Vagina (tissue), 2 donors: Measurements from ENCODE around the gene FOXR1. TPM values are rescaled to one million over a fixed set of nuclear protein-coding genes. Genes with fewer than 3 reads are reported as not detected.
"Not testable (repeated sequence)": the region's sequence is repeated elsewhere in the genome, so short reads cannot be mapped to it uniquely, and the experiment has no call there.

Experiments used
- DNase-seq, 2 donors: peaks; one replicate each; pipeline ENCODE4 v3.0.0-alpha.2; 2017; ENCODE audit errors: extremely low spot score in 2 of 2
- H3K27ac ChIP-seq: fragments of 200-600 bp; sonication (generic); one replicate; pipeline ENCODE4 v1.5.1; 2019
- H3K27me3 ChIP-seq: fragments of 200-600 bp; sonication (generic); one replicate; pipeline ENCODE4 v1.5.1; 2019
- H3K36me3 ChIP-seq, 2 donors: fragments of 200-600 bp; sonication (generic); one replicate each; pipeline ENCODE4 v1.5.1; 2017 to 2019
- H3K4me1 ChIP-seq: fragments of 200-600 bp; sonication (generic); one replicate; pipeline ENCODE4 v1.5.1; 2019
- H3K4me3 ChIP-seq, 2 donors: fragments of 200-600 bp; sonication (generic); 1 replicate in 1 of 2; 2 replicates in 1 of 2; pipeline ENCODE4 v1.5.1; 2016 to 2019
- H3K9me3 ChIP-seq: fragments of 200-600 bp; sonication (generic); one replicate; pipeline ENCODE4 v1.5.1; 2019
- POLR2A ChIP-seq, 2 donors: fragments of 450-650 bp; IDR thresholded peaks; one replicate each; pipeline ENCODE4 v1.6.1; 2017; ENCODE audit warnings: antibody characterized with exemption in 2 of 2, mild to moderate bottlenecking in 2 of 2, moderate library complexity in 2 of 2
- POLR2AphosphoS5 ChIP-seq, 2 donors: sonication (generic); formaldehyde crosslinking; IDR thresholded peaks; one replicate each; pipeline ENCODE4 v1.9.0; 2017; ENCODE audit warnings: antibody characterized with exemption in 2 of 2, mild to moderate bottlenecking in 2 of 2, low read depth in 1 of 2; ENCODE audit not compliant: insufficient read depth in 1 of 2
- intact Hi-C: fragments of 100-400 bp; cut with DNase I; formaldehyde crosslinking; loops from one replicate; pipeline ENCODE4 v1.15.1; 2023
- total RNA-seq: library from RNA; depleted of rRNA; stranded (reverse); fragments of >200 nt; gene quantifications from one replicate; pipeline ENCODE4 v1.2.3, GENCODE V29; 2016
- TF ChIP-seq, protein P1 (sequence below), 3 experiments: fragments of 450-650 bp in 2 of 3; fragments of 200-600 bp in 1 of 3; sonication (generic) in 1 of 3; IDR thresholded peaks; one replicate each; pipeline ENCODE4 v1.5.1; 2017 to 2019; ENCODE audit warnings: antibody characterized with exemption in 3 of 3, mild to moderate bottlenecking in 2 of 3, moderate library complexity in 2 of 3

FOXR1 gene
- total RNA-seq, 1 donor from 2014 or later = not detected

DNA sequence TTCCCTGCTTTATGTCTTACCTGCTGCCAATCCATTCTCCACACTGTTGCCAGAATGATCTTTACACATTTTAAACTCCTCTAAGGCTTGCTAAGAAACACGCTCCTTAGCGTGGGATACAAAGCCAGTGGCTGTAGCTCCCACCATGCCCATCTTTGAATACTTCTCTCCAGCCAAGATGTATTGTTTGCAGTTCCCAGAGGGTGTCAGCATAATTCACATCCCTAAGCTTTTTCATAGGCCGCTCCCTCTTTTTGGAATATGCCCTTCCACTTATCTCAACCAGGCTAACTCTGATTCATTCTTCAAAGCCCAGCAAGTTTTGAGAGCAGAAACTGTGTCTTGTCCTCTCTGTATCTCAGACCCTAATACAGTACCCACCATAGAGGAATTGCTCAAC is 23.6 kb upstream of the FOXR1 start:
- Histone ChIP-seq H3K27ac (no peak overlapping the region), H3K4me3 (no peak overlapping the region), H3K4me1 (no peaks in the 10 kb centered on the region), H3K36me3 (no peaks in the 10 kb centered on the region), H3K9me3 (no peaks in the 10 kb centered on the region), H3K27me3 (no peaks in the 10 kb centered on the region)
- intact Hi-C loops = no loop called here
- TF ChIP-seq POLR2A (IDR thresholded peaks at IDR 0.05) (no peak), POLR2AphosphoS5 (IDR thresholded peaks at IDR 0.05; ENCODE audit: insufficient read depth in 1 of 2, low read depth in 1 of 2) (no peak)
- TF ChIP-seq, protein P1, sequence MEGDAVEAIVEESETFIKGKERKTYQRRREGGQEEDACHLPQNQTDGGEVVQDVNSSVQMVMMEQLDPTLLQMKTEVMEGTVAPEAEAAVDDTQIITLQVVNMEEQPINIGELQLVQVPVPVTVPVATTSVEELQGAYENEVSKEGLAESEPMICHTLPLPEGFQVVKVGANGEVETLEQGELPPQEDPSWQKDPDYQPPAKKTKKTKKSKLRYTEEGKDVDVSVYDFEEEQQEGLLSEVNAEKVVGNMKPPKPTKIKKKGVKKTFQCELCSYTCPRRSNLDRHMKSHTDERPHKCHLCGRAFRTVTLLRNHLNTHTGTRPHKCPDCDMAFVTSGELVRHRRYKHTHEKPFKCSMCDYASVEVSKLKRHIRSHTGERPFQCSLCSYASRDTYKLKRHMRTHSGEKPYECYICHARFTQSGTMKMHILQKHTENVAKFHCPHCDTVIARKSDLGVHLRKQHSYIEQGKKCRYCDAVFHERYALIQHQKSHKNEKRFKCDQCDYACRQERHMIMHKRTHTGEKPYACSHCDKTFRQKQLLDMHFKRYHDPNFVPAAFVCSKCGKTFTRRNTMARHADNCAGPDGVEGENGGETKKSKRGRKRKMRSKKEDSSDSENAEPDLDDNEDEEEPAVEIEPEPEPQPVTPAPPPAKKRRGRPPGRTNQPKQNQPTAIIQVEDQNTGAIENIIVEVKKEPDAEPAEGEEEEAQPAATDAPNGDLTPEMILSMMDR (IDR thresholded peaks at IDR 0.05) = no peak
- DNase-seq = no peak

DNA sequence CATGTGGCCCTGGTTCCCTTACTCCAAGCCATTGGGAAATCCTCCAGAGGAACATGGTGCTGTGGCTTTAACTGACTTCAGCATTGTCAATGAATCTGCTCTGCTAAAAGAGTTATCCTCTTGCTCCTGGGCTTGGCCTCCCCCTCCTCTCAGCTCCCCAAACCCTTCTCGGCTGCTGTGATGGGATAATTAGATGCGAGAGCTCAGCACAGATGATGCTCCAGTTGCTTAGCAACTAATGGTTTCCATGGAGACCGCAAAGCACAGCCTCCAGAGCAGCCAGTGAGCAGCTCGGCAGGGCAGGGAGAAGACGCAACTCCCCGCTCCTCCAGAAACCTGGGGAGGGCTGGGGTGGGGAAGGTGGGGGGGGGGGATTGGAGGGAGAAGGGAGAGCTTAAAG is 18.3 kb upstream of the FOXR1 start:
- Histone ChIP-seq H3K36me3 (no peaks in the 10 kb centered on the region), H3K27ac (no peak overlapping the region), H3K4me3 (no peak overlapping the region), H3K4me1 (no peaks in the 10 kb centered on the region), H3K9me3 (no peaks in the 10 kb centered on the region), H3K27me3 (no peaks in the 10 kb centered on the region)
- intact Hi-C loops = no loop called here
- DNase-seq = no peak
- TF ChIP-seq, protein P1 (IDR thresholded peaks at IDR 0.05) = no peak
- TF ChIP-seq POLR2AphosphoS5 (IDR thresholded peaks at IDR 0.05; ENCODE audit: insufficient read depth in 1 of 2, low read depth in 1 of 2) = no peak

DNA sequence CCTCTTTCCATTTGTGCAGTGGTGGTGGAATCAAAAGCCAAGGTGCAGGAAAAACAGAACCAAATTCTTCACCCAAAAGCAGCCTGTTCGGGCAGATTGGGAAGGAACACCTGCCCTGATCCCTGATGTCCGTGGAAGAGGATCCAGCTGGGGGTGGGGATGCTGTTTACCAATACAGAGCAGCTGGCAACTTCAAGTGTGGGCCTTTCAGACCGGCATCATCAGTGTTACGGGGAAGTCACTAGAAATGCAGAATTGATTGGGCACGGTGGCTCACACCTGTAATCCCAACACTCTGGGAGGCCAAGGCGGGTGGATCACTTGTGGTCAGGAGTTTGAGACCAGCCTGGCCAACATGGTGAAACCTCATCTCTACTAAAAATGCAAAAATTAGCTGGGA is 17.6 kb upstream of the FOXR1 start:
- DNase-seq, intact Hi-C loops, H3K4me1 ChIP-seq, H3K27ac ChIP-seq, H3K36me3 ChIP-seq, H3K9me3 ChIP-seq, H3K4me3 ChIP-seq, H3K27me3 ChIP-seq: not testable (repeated sequence)

DNA sequence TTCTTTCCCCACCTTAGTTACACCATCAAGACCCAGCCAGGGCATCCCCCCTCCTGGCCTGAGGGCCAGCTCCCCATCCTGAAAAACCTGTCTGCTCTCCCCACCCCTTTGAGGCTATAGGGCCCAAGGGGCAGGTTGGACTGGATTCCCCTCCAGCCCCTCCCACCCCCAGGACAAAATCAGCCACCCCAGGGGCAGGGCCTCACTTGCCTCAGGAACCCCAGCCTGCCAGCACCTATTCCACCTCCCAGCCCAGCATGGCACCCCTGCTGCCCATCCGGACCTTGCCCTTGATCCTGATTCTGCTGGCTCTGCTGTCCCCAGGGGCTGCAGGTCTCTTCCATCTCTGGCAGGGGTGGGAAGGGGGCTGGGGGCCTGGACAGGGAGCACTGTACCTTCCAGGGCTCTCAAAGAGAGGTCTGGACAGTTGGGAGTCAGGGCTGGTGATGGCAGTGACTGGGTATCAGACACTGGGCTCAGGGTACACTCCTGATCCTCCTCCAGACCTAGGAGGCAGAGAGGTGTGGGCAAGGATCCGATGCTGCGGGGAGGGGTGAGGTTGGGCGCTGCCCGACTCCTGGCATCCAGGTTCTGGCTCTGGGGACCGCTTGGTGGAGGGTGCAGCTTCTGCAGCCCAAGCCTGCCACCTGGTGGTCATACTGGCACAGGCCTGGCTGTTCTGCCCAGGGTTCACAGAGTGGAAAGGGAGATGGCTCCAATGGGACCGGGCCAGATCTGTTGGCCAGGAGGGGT is 15.3 kb upstream of the FOXR1 start, which contains the start of gene UPK2:
TSS of gene UPK2 (plus strand) at position 205 of the 753 bp plus-strand sequence. CDS start at position 258, 53 bp downstream.
- Histone ChIP-seq H3K4me3 (no peak within 1 kb of the TSS), H3K27ac (no peak within 1 kb of the TSS), H3K9me3 (no peaks in the 10 kb centered on the region), H3K4me1 (no peaks in the 10 kb centered on the region), H3K36me3 (no peaks in the 10 kb centered on the region), H3K27me3 (no peaks in the 10 kb centered on the region)
- intact Hi-C loops = loop anchor here (2.0 to 5.0 kb wide), 2 partner anchors 47 to 264 kb away; no protein-coding TSS in a partner anchor
- DNase-seq = no peak
- TF ChIP-seq POLR2AphosphoS5 (IDR thresholded peaks at IDR 0.05; ENCODE audit: insufficient read depth in 1 of 2, low read depth in 1 of 2) (peak; percentile 23 to 33), POLR2A (IDR thresholded peaks at IDR 0.05) (no peak)
- TF ChIP-seq, protein P1 (IDR thresholded peaks at IDR 0.05) = peak; percentile 86 to 98 (median 98)

DNA sequence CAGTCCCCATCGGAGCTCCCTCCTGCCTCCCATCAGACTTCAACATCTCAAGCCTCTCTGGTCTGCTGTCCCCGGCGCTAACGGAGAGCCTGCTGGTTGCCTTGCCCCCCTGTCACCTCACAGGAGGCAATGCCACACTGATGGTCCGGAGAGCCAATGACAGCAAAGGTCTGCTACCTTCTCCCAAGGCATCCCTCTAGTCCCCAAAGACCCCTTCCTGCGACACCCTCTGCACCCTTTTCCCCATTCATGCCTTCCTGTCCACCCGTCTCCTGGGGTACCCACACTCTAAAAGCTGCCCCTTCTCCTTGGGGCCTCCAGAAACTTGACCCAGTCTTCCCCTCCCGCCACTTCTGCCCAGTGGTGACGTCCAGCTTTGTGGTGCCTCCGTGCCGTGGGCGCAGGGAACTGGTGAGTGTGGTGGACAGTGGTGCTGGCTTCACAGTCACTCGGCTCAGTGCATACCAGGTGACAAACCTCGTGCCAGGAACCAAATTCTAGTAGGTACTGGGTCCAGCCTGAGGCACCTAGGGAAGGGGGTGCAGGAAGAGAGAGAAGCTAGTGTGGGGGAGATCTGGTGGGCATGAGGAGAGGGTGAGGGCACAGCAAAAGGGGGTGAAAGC is 14.6 kb upstream of the FOXR1 start:
- TF ChIP-seq POLR2A (IDR thresholded peaks at IDR 0.05) = no peak
- TF ChIP-seq POLR2AphosphoS5 (IDR thresholded peaks at IDR 0.05; ENCODE audit: insufficient read depth in 1 of 2, low read depth in 1 of 2) = no peak
- TF ChIP-seq, protein P1 (IDR thresholded peaks at IDR 0.05) = no peak
- H3K4me1 ChIP-seq = no peaks in the 10 kb centered on the region
- intact Hi-C loops = loop anchor here (2.0 to 5.0 kb wide), 2 partner anchors 48 to 265 kb away; no protein-coding TSS in a partner anchor
- H3K9me3 ChIP-seq = no peaks in the 10 kb centered on the region
- no peak overlapping the region for H3K4me3 ChIP-seq
- no peak for DNase-seq
- no peaks in the 10 kb centered on the region for H3K27me3 ChIP-seq
- no peak overlapping the region for H3K27ac ChIP-seq
- no peaks in the 10 kb centered on the region for H3K36me3 ChIP-seq
